SK-N-MC (cell line): Measurements from ENCODE around the gene ISLR2.

Source experiments
- EZH2 ChIP-seq: fragments of 200-600 bp; sonication (generic); IDR thresholded peaks from one replicate; pipeline ENCODE4 v1.6.1; 2017; ENCODE audit warnings: antibody characterized with exemption
- FOXP2 ChIP-seq: optimal IDR thresholded peaks from 2 replicates; pipeline ENCODE3; 2011; ENCODE audit warnings: mild to moderate bottlenecking, moderate library complexity; ENCODE audit not compliant: insufficient read depth; ENCODE audit errors: extremely low read length, control extremely low read depth
- POLR2AphosphoS5 ChIP-seq: IDR thresholded peaks from 2 replicates; pipeline ENCODE4 v1.6.1; 2012; ENCODE audit warnings: mild to moderate bottlenecking, low read depth, low read length, borderline replicate concordance

- no peak for TF ChIP-seq EZH2
- no peak for TF ChIP-seq POLR2AphosphoS5
- no peak for TF ChIP-seq FOXP2
Observed at GRCh38 chr15:74157868-74158827, 27.8 kb downstream of the ISLR2 start.
